Measurements from ENCODE around the gene CD58.
"Not testable (repeated sequence)": the region's sequence is repeated elsewhere in the genome, so short reads cannot be mapped to it uniquely, and the experiment has no call there.

The CD58 gene

DNA sequence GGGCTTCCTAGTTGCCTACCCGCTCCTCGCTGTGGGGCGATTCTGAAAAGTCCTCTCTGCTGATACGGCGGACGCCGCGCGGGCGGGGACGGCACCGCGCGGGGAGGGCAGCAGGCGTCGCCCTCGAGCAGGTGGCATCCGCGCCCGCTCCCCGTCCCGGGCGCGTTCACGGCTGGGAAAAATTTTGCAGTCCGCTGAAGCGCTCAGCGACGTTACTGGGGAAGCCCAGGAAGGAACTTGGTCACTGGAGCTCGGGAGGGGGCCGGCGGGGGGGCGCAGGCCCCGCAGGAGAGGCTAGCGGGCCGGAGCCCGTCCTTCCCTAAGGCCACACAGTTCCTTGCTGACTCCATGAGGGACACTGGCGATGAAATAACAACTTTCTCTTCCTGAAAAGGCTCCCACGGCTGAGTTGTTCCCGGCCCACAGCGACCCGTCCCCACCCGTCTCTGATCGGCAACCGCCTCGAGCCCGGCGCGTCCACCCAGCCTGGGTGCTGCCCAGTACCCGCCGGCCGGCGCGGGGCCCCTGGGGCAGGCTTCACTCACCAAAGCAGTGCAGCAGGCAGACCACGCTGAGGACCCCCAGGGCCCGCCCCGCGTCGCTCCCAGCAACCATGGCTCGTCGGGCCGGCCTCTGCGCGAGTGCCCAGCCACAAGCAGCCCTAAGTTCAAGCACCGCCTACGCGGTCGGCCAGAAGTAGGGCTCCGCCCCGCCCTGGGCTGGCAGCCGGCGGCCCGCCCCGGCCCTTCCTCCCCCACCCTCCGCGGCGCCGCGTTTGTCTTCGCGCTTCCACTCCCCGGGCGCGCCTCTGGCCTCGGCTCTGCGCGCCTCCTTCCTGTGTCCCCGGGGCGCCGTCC, at the start of gene CD58:
Gene CD58 (minus strand): TSS at position 669 of the 857 bp plus-strand sequence. CDS start 54 bp downstream, at position 615.
- Mint-ChIP-seq H3K4me3 (peak within 1 kb of the TSS; percentile 89), H3K27me3 (peaks cover 9% of the 10 kb centered on the region), H3K4me1 (peaks cover 67% of the 10 kb centered on the region), H3K36me3 (ENCODE audit: low read depth) (peaks cover 28% of the 10 kb centered on the region), H3K27ac (peak within 1 kb of the TSS; percentile 77), H3K9me3 (no peaks in the 10 kb centered on the region)
- peak; percentile 81 for ATAC-seq
- DNase-seq, result peak; percentile 92

- H3K9me3 Mint-ChIP-seq; DNase-seq; H3K4me1 Mint-ChIP-seq; H3K27me3 Mint-ChIP-seq; H3K27ac Mint-ChIP-seq; H3K4me3 Mint-ChIP-seq; ATAC-seq; H3K36me3 Mint-ChIP-seq (ENCODE audit: low read depth): not testable (repeated sequence)
These were observed 49.6 kb upstream of the CD58 start for GRCh38 chr1:116620392-116620791.

- not testable (repeated sequence) for ATAC-seq
These were observed 48.3 kb upstream of the CD58 start for GRCh38 chr1:116619106-116619505.

DNA sequence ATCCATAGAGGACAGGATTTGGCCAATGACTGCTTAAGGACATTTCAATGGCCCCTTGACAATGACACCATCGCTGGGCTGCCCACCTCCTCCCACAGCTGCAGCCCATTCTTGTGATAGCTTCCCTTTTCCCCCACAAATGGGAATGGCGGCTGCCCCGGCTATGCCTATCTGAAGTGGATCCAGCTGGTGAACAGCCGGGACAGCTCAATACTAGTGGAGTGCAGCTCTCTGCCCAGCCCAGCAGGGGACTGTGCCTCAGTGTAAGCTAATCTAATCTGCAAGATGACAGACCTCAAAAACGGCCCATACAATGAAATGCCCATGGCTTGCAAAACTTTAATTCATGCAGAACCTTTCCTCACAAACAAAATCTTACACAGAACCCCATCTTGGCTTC, 47.0 kb upstream of the CD58 start:
- not testable (repeated sequence) for H3K36me3 Mint-ChIP-seq (ENCODE audit: low read depth); DNase-seq; H3K27ac Mint-ChIP-seq; ATAC-seq; H3K4me3 Mint-ChIP-seq; H3K27me3 Mint-ChIP-seq; H3K4me1 Mint-ChIP-seq; H3K9me3 Mint-ChIP-seq

More at GRCh38 chr1:116619106-116619505, 48.3 kb upstream of the CD58 start:
- not testable (repeated sequence) for H3K4me3 Mint-ChIP-seq; H3K9me3 Mint-ChIP-seq; H3K27ac Mint-ChIP-seq; H3K4me1 Mint-ChIP-seq; H3K27me3 Mint-ChIP-seq; H3K36me3 Mint-ChIP-seq (ENCODE audit: low read depth); DNase-seq

GRCh38 chr1:116613825-116614224, 43.0 kb upstream of the CD58 start:
- peaks cover 24% of the 10 kb centered on the region for H3K4me1 Mint-ChIP-seq
- DNase-seq; ATAC-seq; H3K36me3 Mint-ChIP-seq (ENCODE audit: low read depth); H3K27ac Mint-ChIP-seq; H3K4me3 Mint-ChIP-seq; H3K9me3 Mint-ChIP-seq; H3K27me3 Mint-ChIP-seq: not testable (repeated sequence)

- not testable (repeated sequence) for H3K36me3 Mint-ChIP-seq (ENCODE audit: low read depth); DNase-seq; H3K27me3 Mint-ChIP-seq; H3K4me3 Mint-ChIP-seq; H3K9me3 Mint-ChIP-seq
- peak overlapping the region; percentile 75 for H3K27ac Mint-ChIP-seq
- peaks cover 52% of the 10 kb centered on the region for H3K4me1 Mint-ChIP-seq
- peak; percentile 73 for ATAC-seq
These were observed 39.1 kb upstream of the CD58 start for GRCh38 chr1:116609801-116610371.

- H3K27me3 Mint-ChIP-seq; H3K4me3 Mint-ChIP-seq; H3K9me3 Mint-ChIP-seq; H3K36me3 Mint-ChIP-seq (ENCODE audit: low read depth); DNase-seq: not testable (repeated sequence)
- Mint-ChIP-seq H3K27ac (peak overlapping the region; percentile 60), H3K4me1 (peaks cover 52% of the 10 kb centered on the region)
- ATAC-seq, result peak; percentile 35
These were observed 38.0 kb upstream of the CD58 start for GRCh38 chr1:116608841-116609240.

DNA sequence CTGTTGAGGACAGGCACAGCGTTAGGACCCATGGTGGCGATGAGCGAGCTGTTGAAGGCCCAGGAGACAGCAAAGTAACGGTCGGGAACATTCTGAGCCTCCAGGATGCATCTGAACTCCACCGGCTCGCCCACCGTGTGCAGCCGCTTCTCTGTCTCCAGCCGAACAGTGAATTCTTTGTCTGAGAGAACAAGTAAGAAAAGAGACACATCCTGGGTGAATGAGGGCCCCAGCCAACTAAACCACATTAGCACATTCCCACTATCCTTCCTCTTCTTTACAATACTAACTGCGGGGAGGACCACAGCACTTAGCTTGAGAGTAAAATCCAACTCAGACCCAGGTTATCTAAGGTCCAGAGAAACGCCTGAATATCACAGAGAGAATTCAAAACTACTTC, 37.3 kb upstream of the CD58 start:
- H3K36me3 Mint-ChIP-seq (ENCODE audit: low read depth); H3K4me3 Mint-ChIP-seq; H3K27me3 Mint-ChIP-seq; DNase-seq; H3K9me3 Mint-ChIP-seq; ATAC-seq: not testable (repeated sequence)
- Mint-ChIP-seq H3K4me1 (peaks cover 52% of the 10 kb centered on the region), H3K27ac (peak overlapping the region; percentile 60)

- not testable (repeated sequence) for ATAC-seq; H3K36me3 Mint-ChIP-seq (ENCODE audit: low read depth); H3K27me3 Mint-ChIP-seq; H3K4me3 Mint-ChIP-seq; DNase-seq; H3K9me3 Mint-ChIP-seq
- Mint-ChIP-seq H3K4me1 (peaks cover 52% of the 10 kb centered on the region), H3K27ac (peak overlapping the region; percentile 32)
These were observed 36.6 kb upstream of the CD58 start for GRCh38 chr1:116607463-116607862.

- Mint-ChIP-seq H3K27ac (peak overlapping the region; percentile 3), H3K4me1 (peaks cover 50% of the 10 kb centered on the region)
- not testable (repeated sequence) for H3K9me3 Mint-ChIP-seq; DNase-seq; H3K27me3 Mint-ChIP-seq; ATAC-seq; H3K4me3 Mint-ChIP-seq; H3K36me3 Mint-ChIP-seq (ENCODE audit: low read depth)
These were observed 35.2 kb upstream of the CD58 start for GRCh38 chr1:116606067-116606466.

GRCh38 chr1:116605315-116605714, 34.5 kb upstream of the CD58 start:
- Mint-ChIP-seq H3K27ac (no peak overlapping the region), H3K4me1 (peaks cover 43% of the 10 kb centered on the region), H3K27me3 (no peaks in the 10 kb centered on the region), H3K36me3 (ENCODE audit: low read depth) (no peaks in the 10 kb centered on the region), H3K9me3 (no peaks in the 10 kb centered on the region), H3K4me3 (no peak overlapping the region)
- ATAC-seq, result no peak
- no peak for DNase-seq

- not testable (repeated sequence) for H3K9me3 Mint-ChIP-seq; H3K36me3 Mint-ChIP-seq (ENCODE audit: low read depth); DNase-seq; ATAC-seq; H3K27ac Mint-ChIP-seq; H3K27me3 Mint-ChIP-seq; H3K4me3 Mint-ChIP-seq
- H3K4me1 Mint-ChIP-seq, result peaks cover 33% of the 10 kb centered on the region
These were observed 33.6 kb upstream of the CD58 start for GRCh38 chr1:116604408-116604807.

GRCh38 chr1:116603646-116604045, 32.8 kb upstream of the CD58 start:
- H3K9me3 Mint-ChIP-seq; ATAC-seq; H3K27me3 Mint-ChIP-seq; H3K36me3 Mint-ChIP-seq (ENCODE audit: low read depth); H3K4me3 Mint-ChIP-seq; H3K27ac Mint-ChIP-seq; DNase-seq: not testable (repeated sequence)
- H3K4me1 Mint-ChIP-seq, result peaks cover 31% of the 10 kb centered on the region

- peaks cover 28% of the 10 kb centered on the region for H3K4me1 Mint-ChIP-seq
- H3K4me3 Mint-ChIP-seq; ATAC-seq; H3K9me3 Mint-ChIP-seq; H3K27ac Mint-ChIP-seq; H3K36me3 Mint-ChIP-seq (ENCODE audit: low read depth); DNase-seq; H3K27me3 Mint-ChIP-seq: not testable (repeated sequence)
These were observed 28.5 kb upstream of the CD58 start for GRCh38 chr1:116599369-116599768.

DNA sequence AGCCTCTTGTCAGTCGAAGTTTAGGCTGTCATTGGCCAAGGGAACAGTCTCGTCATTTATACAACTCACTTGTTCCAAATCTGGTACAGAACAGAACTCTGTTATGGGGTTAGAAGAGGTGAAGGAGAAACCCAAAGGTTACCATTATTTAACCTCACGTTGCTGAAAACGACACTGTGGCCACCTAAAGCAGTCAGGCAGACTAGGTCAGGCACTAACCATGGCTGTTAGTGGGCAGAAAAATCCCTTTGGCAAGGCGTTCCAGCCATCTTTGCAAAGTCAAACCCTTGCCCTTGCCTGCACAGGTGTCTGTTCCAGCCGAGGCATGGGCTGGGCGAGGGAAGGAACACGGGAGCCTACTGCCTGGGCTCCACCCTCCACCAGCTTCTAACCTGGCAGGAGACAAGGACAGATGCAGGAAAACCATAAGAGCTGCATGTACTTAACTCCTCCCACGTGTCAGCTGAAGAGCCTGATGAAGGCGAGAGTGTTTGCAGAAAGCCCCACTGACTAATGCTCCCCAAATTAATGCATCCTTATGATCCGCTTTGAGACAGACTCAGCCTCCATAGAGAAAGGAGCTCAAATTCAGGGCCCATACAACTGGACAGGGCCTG, 27.7 kb upstream of the CD58 start:
- H3K27me3 Mint-ChIP-seq; H3K4me3 Mint-ChIP-seq; H3K9me3 Mint-ChIP-seq; H3K36me3 Mint-ChIP-seq (ENCODE audit: low read depth); H3K27ac Mint-ChIP-seq; DNase-seq: not testable (repeated sequence)
- H3K4me1 Mint-ChIP-seq, result peaks cover 28% of the 10 kb centered on the region
- peak; percentile 26 for ATAC-seq

Data from activated naive CD8-positive, alpha-beta T cell treated with anti-CD3 and anti-CD28 coated beads, Interleukin-2, amount 50 U/mL, for 24 hours (primary cell).